Activated CD4-positive, alpha-beta T cell treated with anti-CD3 and anti-CD28 coated beads for 4 hours (primary cell): ENCODE data around the gene STAT6.
"Not testable (repeated sequence)": the region's sequence is repeated elsewhere in the genome, so short reads cannot be mapped to it uniquely, and the experiment has no call there.

Experiments used
- DNase-seq, 2 donors: peaks; one replicate each; pipeline ENCODE4 v3.0.0-alpha.2; 2020

STAT6 gene

DNA sequence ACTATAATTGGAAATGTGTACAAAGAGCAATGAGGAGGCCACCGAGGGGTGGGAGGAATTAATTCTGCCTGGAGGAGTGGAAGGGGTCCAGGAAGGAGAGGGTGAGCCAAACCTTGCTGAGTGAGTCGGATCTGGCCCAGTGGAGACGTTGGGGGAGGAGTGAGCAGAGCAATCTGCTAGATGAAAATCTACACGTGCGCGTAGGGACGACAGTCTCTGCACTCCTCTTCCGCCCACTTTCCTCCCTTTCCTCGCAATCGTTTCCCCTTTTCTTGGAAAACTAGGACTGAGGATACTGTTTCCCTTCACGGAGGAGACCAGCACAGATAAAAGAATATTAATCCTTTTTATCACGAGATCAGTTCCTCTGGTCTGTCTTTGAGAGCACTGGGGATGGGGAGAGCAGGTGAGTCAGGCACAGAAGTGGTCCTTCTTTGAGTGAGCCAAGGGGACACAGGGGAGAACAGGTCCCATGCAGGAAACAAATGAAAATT lies 25.1 kb downstream of the STAT6 start:
- DNase-seq = peak in 1 of 2 donors; percentile 54

- DNase-seq = no peak
These were observed 30.3 kb downstream of the STAT6 start for GRCh38 chr12:57080855-57081254.

DNA sequence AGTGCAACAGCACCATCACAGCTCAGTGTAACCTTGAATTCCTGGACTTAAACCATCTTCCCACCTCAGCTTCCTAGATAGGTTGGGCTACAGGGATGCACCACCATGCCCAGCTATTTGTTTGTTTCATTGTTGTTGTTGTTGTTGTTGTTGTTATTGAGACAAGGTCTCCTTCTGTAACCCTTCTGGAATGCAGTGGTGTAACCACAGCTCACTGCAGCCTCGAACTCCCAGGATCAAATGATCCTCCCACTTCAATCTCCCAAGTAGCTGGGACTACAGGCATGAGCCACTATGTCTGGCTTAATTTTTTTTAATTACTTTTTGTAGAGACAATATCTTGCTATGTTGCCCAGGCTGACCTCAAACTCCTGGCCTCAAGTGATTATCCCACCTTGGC lies 31.3 kb downstream of the STAT6 start:
- DNase-seq = no peak

GRCh38 chr12:57078519-57079404 lies 32.4 kb downstream of the STAT6 start, which contains the start of gene NEMP1:
TSS of gene NEMP1 (minus strand) at chr12:57078791. CDS start at chr12:57078745, 46 bp downstream.
- peak; percentile 92 to 94 for DNase-seq

DNA sequence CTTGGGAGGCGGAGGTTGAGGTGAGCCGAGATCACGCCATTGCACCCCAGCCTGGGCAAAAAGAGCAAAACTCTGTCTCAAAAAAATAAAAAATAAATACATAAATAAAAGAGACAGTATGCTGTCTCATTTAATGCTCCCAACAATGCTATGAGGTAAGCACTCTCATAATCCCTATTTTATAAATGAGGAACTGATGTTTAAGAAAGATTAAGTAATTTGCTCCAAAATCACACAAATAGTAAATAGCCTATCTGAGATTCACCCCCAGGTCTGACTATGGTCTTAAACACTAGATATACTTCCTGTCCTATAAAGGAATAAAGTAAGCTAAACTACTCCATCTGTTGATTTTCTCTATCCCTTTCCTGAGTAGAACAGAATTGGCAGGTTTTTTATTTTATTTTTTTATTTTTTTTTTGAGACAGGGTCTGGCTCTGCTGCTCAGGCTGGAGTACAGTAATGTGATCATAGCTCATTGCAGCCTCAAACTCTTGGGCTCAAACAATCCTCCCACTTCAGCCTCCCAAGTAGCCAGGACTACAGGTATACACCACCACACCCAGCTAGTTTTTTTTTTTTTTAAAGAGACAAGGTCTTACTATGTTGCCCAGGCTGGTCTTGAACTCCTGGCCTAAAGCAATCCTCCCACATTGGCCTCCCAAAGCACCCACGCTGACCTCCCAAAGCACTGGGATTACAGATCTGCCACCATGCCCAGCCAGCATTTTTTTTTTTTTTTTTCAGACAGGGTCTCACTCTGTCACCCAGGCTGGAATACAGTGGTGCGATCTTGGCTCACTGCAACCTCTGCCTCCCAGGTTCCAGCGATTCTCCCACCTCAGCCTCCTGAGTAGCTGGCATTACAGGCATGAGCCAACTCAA lies 37.4 kb downstream of the STAT6 start:
- DNase-seq = not testable (repeated sequence)

DNA sequence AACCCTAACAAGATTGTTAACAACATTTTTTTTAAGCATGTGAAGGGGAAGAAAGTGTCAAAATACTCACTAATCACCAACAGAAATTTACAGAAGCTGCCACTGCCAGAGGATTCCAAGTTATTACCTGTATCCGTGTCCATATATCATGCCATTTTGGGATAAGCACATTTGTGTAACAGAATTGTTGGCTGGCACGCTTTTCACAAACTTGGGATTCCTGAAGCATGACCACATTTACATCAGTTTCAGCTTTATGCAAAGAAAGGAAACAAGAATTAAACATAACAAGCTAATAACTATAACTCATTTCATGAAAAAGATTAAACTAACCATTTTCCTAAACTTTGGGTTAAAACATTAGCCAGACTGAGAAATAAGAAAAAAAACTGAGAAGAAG lies 38.5 kb downstream of the STAT6 start:
- DNase-seq = no peak

DNA sequence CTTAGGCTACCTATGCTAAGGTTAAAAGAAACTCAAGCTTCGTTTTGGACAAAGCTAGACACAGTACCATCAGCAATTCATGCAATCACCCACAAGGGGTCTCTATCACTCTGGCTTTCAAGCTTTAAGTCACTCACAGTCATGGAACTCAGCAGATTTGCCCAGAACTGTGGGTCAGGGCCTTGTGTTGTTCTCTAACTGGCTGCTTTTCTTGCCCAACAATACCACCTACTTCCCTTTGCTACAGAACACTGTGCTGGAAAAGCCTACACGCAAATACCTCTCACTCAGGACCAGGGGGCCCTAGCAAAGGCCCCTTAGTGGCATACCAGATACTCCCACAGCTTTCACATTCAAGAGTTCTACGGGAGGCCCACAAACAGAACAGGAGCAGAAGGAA lies 41.6 kb downstream of the STAT6 start:
- peak; percentile 62 to 66 for DNase-seq

- DNase-seq = no peak
These were observed 44.9 kb downstream of the STAT6 start for GRCh38 chr12:57066245-57066644.

DNA sequence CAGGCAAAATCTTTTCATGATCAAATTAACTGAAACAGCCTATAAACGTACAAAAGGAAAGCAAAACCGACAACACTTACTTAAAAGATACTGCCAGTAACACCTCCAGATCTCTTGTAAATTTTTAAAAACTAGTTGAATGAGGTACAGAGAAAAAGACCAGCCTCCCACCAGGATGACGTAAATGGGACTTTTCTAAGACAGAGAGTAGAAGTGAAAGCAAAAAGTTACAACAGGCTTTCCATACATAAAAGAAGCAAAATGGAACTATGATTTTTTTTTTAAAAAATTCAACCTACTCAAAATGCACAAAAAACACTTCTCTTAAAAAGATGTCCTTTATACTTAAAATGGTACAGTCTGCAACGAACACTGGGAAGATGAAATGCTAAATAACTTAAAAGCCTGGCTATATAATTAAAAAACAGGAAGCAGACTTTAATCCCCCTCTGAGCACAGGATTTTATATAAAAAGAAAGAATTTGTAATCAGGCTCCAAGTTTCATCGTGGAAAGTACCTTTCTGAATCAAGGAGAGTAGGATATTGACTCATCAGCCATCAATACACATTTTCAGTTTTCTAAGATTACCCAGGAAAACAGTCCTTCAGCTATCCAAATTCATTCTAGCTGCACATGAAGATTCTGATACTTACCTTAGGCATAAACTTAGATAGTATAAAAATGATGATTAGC lies 47.0 kb downstream of the STAT6 start:
- peak; percentile 58 to 66 for DNase-seq

GRCh38 chr12:57058454-57058853 lies 52.7 kb downstream of the STAT6 start:
- no peak for DNase-seq

DNA sequence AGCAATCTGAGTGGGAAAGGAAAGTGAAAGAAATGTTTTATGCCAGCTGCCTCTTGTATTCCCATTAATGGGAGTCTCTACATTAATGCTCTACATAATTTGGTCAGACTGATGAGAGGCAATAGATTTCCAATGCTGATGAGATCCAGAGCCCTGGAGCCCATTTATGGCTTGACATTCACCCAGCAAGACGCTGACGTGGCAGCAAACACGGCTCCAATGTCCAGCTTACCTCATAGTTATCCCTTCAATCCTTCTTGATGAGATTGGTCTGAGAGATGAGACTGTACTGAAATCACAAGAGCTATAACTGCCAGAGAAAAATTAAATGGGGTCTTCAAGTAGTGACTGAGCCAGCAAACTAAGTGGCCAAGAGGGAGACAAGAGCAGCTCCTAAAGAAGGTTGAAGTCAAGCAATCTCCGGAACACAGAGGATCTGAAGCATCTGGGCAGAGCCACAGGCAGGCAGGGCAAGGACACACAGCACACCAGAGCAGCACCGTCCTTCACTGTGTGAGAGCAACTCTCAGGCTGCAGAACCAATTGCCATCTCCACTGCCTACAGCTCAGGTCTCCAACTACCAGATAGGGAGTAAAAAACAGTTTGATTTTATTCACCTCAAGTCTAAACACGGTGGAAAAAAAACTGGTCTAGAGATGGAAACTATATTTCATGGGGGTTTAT lies 54.0 kb downstream of the STAT6 start:
- DNase-seq = no peak

DNA sequence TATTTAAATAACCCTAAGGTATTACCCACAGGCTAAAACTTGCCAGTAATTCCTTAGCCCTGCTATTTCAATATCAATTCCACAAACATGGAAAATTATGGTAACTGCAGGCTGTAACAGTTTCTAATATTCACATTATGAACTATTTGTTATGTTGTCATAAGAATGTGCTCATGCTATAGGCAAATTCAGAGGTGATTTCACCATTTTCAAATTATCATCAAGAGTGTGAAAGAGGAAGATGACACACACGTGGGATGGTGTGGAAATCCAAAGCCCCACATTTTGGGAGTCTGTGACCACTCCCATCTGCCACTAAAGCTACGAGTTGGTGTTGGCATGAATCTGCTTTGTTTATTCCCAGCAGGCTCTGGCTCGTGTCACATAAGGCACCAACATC lies 55.3 kb downstream of the STAT6 start:
- DNase-seq = no peak

- not testable (repeated sequence) for DNase-seq
These were observed 57.3 kb downstream of the STAT6 start for GRCh38 chr12:57053901-57054300.

DNA sequence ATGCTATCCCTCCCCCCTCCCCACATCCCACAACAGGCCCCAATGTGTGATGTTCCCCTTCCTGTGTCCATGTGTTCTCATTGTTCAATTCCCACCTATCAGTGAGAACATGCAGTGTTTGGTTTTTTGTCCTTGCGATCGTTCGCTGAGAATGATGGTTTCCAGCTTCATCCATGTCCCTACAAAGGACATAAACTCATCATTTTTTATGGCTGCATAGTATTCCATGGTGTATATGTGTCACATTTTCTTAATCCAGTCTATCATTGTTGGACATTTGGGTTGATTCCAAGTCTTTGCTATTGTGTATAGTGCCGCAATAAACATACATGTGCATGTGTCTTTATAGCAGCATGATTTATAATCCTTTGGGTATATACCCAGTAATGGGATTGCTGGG lies 58.0 kb downstream of the STAT6 start:
- not testable (repeated sequence) for DNase-seq

- DNase-seq = no peak
These were observed 60.2 kb downstream of the STAT6 start for GRCh38 chr12:57051011-57051410.

GRCh38 chr12:57049890-57050289 lies 61.3 kb downstream of the STAT6 start, which contains the start of gene MYO1A:
TSS of gene MYO1A (minus strand) at chr12:57050129. CDS start at chr12:57048323, 1,806 bp downstream.
- no peak for DNase-seq

DNA sequence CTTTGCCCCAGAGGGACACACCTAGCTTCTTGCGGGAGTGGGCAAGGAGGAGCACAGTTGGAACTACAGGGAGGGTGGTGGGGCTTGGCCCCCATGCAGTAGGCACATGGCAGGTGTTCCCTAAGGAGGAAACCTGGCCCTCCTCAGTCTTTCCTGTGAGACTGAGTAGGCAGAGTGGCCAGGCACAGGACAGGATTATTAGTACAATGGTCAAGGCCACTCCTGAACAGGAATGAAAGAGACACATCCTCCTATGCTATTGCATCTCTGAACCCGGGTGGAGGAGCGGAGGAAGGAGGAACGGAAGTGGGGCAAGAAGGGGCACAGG lies 62.1 kb downstream of the STAT6 start:
- no peak for DNase-seq

GRCh38 chr12:57048423-57049118 lies 62.6 kb downstream of the STAT6 start:
- DNase-seq = no peak

DNA sequence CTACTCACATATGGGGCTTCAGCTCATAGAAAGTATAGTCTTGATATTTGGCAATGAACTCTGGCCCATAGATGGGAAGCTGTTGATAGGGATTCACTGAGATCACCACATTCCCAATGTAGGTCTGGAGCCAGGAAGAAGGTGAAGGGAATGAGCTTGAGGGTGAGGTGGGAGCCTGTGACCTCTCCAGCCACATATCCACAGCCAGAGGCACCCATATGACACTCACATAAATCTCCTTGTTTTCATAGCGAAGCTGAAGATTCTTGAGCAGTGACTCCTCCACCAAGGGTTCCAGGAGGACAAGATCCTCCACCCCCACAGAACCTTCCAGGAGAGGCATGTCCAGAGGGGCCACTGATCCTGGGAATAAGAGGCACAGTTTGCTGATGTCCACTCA lies 63.2 kb downstream of the STAT6 start:
- no peak for DNase-seq

DNA sequence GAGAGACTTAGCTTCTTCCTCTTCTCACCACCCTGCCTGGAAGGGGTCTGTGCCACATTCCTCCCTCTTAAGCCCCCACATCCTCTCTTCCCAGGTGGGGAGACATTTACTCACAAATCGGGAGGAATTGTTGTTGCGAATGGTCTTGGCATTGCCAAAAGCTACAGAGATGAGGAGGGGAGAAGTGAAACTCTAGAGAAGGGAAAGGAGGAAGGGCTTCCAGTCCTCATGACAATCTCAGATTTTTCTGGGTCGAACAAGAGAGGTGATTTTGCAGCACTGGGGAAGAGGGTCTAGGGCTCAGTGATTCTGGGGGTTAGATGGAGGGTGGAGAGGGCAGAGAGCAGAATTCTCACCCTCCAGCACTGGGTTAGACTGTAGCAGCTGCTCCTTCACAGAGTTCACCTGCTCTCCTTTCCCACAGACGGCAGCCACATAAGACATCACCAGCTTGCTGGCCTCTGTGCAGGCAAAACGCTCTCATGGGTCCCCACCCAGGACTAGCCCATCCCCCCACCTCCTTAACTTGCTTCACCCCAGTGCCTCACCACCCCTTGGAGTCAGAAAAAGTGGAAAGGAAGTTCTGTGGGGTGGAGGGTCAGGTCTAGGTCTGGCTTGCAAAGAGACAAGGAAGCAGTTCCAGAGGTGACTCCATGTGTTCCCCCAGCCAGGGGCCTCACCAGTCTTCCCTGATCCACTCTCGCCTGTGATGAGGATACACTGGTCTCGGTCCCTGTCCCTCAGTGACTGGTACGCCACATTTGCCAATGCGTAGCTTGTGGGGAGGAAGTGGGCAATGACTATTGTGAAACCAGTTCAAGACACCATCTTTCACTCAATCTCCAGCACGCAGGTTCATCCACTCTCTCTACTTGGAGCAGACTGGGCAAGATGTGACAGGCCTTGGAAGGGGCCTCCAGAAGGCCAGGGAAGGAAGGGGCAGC lies 63.9 kb downstream of the STAT6 start:
- no peak for DNase-seq
